HFFc6 (cell line): ENCODE results near the gene GPHN. TPM values are rescaled to one million over a fixed set of nuclear protein-coding genes. Genes with fewer than 3 reads are reported as not detected.
"Not testable (repeated sequence)": the region's sequence is repeated elsewhere in the genome, so short reads cannot be mapped to it uniquely, and the experiment has no call there.

ENCODE experiments used
- DNase-seq: peaks from one replicate; pipeline ENCODE4 v3.0.0-alpha.2; 2018
- H3K27ac Mint-ChIP-seq: 2 replicates; pipeline ENCODE4 v1.8.0; 2020; ENCODE audit warnings: mild to moderate bottlenecking, mixed read lengths
- H3K27me3 Mint-ChIP-seq: 2 replicates; pipeline ENCODE4 v1.8.0; 2021; ENCODE audit warnings: mild to moderate bottlenecking, moderate library complexity, mixed read lengths; ENCODE audit not compliant: insufficient read depth
- H3K36me3 Mint-ChIP-seq: 2 replicates; pipeline ENCODE4 v1.8.0; 2021; ENCODE audit warnings: low read depth, mixed read lengths
- H3K4me1 Mint-ChIP-seq: 2 replicates; pipeline ENCODE4 v1.8.0; 2020; ENCODE audit warnings: low read depth, mixed read lengths
- H3K4me3 Mint-ChIP-seq: 2 replicates; pipeline ENCODE4 v1.8.0; 2020; ENCODE audit warnings: mild to moderate bottlenecking, moderate library complexity, mixed read lengths
- H3K9me3 Mint-ChIP-seq: 2 replicates; pipeline ENCODE4 v1.8.0; 2020; ENCODE audit warnings: mild to moderate bottlenecking, mixed read lengths
- CTCF ChIP-seq: fragments of 200-600 bp; sonication (generic); IDR thresholded peaks from 2 replicates; pipeline ENCODE4 v1.5.0; 2021; ENCODE audit warnings: antibody characterized with exemption, mild to moderate bottlenecking
- total RNA-seq, 6 experiments: library from RNA; stranded (reverse); fragmentation: NEBNext Ultra II Directional; extraction: Animal tissue kit (Norgen Biotek cat#: 25700); gene quantifications; 2 replicates in 1 of 6; 3 replicates in 5 of 6; pipeline ENCODE4 v1.2.3, GENCODE V29; 2021

The GPHN gene
- total RNA-seq, 6 experiments from 2014 or later, result 11.2 to 16.4 (median 15.0) TPM

- TF ChIP-seq CTCF, result no peak
- no peaks in the 10 kb centered on the region for H3K9me3 Mint-ChIP-seq
- H3K27me3 Mint-ChIP-seq, result no peaks in the 10 kb centered on the region
- DNase-seq, result no peak
- no peak overlapping the region for H3K4me3 Mint-ChIP-seq
- peaks cover 17% of the 10 kb centered on the region for H3K4me1 Mint-ChIP-seq
- no peak overlapping the region for H3K27ac Mint-ChIP-seq
- no peaks in the 10 kb centered on the region for H3K36me3 Mint-ChIP-seq
Observed at GRCh38 chr14:66833816-66834215, 325.9 kb downstream of the GPHN start.

DNA sequence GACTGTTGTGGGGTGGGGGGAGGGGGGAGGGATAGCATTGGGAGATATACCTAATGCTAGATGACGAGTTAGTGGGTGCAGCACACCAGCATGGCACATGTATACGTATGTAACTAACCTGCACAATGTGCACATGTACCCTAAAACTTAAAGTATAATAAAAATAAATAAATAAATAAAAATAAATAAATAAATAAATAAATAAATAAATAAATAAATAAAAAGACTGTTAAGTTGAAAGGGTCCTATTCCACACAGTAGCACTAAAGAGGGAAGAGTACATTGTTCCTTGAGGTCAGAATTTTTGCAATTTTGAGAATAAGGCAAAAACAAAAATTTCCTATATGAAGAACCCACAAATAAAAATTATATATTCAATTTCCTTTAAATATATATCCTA lies 329.5 kb downstream of the GPHN start:
- H3K9me3 Mint-ChIP-seq, DNase-seq, H3K27ac Mint-ChIP-seq, H3K4me3 Mint-ChIP-seq, H3K36me3 Mint-ChIP-seq, H3K27me3 Mint-ChIP-seq, H3K4me1 Mint-ChIP-seq: not testable (repeated sequence)

GRCh38 chr14:66842911-66843512 lies 335.1 kb downstream of the GPHN start:
- H3K36me3 Mint-ChIP-seq, result no peaks in the 10 kb centered on the region
- no peak for DNase-seq
- H3K4me1 Mint-ChIP-seq, result no peaks in the 10 kb centered on the region
- no peaks in the 10 kb centered on the region; the same call in 1 of the 2 replicates for H3K27me3 Mint-ChIP-seq
- no peak overlapping the region for H3K4me3 Mint-ChIP-seq
- H3K27ac Mint-ChIP-seq, result no peak overlapping the region
- no peaks in the 10 kb centered on the region for H3K9me3 Mint-ChIP-seq
- no peak for TF ChIP-seq CTCF

DNA sequence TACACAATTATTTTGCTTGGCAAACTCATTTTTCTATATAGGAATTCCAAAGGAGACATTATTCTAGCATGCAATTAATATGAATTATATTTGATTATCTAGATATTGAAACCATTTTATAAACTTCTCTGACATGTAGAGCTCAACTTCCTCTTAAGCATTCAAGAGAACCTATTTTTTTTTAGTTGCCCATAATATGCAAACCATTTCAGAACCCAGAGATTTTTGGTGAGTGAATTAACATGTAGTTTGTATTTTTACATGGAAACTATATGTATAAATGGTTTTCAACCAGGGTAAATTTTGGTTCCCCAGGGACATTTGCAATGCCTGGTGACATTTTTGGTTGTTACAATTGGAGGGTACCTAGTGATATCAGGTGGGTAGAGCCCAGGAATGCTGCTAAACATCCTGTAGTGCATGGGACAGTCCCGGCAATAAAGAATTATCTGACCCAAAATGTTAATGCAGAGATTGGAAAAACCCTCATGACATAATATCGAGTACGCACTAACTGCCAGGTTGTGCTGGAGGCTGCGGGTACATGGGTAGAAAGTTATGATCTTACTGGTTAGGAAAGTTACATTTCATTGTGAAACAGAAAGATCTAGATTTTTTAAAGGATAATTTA lies 342.4 kb downstream of the GPHN start:
- no peak overlapping the region for H3K27ac Mint-ChIP-seq
- no peaks in the 10 kb centered on the region for H3K27me3 Mint-ChIP-seq
- no peak for DNase-seq
- no peaks in the 10 kb centered on the region for H3K4me1 Mint-ChIP-seq
- no peak overlapping the region for H3K4me3 Mint-ChIP-seq
- no peak for TF ChIP-seq CTCF
- H3K36me3 Mint-ChIP-seq, result no peaks in the 10 kb centered on the region
- H3K9me3 Mint-ChIP-seq, result no peaks in the 10 kb centered on the region

DNA sequence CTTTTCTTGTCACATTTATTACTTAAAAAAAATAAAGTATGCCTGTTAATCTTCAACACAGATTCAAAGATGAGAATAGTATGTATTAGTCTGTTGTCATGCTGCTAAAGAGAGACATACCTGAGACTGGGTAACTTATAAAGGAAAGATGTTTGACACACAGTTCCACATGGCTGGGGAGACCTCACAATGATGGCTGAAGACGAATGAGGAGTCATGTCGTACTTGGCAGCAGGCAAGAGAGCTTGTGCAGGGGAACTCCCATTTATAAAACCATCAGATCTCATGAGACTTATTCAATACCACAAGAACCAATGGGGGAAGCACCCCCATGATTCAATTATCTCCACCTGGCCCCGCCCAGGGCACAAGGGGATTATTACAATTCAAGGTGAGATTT lies 345.4 kb downstream of the GPHN start:
- no peak overlapping the region for H3K27ac Mint-ChIP-seq
- no peaks in the 10 kb centered on the region for H3K9me3 Mint-ChIP-seq
- no peaks in the 10 kb centered on the region for H3K4me1 Mint-ChIP-seq
- DNase-seq, result no peak
- no peak for TF ChIP-seq CTCF
- H3K4me3 Mint-ChIP-seq, result no peak overlapping the region
- H3K27me3 Mint-ChIP-seq, result no peaks in the 10 kb centered on the region
- H3K36me3 Mint-ChIP-seq, result no peaks in the 10 kb centered on the region

DNA sequence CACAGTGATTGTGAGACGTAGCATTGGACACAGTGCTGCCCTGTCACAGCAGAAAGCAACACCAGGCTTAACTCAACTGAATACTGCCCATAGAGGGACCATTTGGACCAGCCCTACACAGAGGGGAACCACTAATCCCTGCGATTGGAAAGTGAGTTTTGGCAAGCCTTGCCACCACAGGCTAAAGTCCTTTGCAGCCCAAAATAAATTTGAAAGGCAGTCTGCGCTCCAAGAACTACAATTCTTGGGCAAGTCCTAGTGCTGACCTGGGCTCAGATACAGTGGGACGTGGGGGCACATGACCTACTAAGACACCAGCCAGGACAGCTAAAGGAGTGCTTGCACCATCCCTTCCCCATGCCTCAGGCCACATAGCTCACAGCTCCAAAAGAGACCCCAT lies 349.9 kb downstream of the GPHN start:
- Mint-ChIP-seq H3K27ac (no peak overlapping the region), H3K36me3 (no peaks in the 10 kb centered on the region), H3K4me3 (no peak overlapping the region), H3K27me3 (no peaks in the 10 kb centered on the region), H3K9me3 (no peaks in the 10 kb centered on the region), H3K4me1 (no peaks in the 10 kb centered on the region)
- DNase-seq, result no peak
- TF ChIP-seq CTCF, result no peak
